Stimulated activated CD8-positive, alpha-beta memory T cell treated with anti-CD3 and anti-CD28 coated beads, Interleukin-12 subunit alpha, Interleukin-12 subunit beta, amount 100 ng/mL, for 4 hours (primary cell): ENCODE data around the gene RNF39.
"Not testable (repeated sequence)": the region's sequence is repeated elsewhere in the genome, so short reads cannot be mapped to it uniquely, and the experiment has no call there.

Experiments
- DNase-seq: peaks from one replicate; pipeline ENCODE4 v3.0.0-alpha.2; 2020; ENCODE audit warnings: low read depth

RNF39 gene

DNA sequence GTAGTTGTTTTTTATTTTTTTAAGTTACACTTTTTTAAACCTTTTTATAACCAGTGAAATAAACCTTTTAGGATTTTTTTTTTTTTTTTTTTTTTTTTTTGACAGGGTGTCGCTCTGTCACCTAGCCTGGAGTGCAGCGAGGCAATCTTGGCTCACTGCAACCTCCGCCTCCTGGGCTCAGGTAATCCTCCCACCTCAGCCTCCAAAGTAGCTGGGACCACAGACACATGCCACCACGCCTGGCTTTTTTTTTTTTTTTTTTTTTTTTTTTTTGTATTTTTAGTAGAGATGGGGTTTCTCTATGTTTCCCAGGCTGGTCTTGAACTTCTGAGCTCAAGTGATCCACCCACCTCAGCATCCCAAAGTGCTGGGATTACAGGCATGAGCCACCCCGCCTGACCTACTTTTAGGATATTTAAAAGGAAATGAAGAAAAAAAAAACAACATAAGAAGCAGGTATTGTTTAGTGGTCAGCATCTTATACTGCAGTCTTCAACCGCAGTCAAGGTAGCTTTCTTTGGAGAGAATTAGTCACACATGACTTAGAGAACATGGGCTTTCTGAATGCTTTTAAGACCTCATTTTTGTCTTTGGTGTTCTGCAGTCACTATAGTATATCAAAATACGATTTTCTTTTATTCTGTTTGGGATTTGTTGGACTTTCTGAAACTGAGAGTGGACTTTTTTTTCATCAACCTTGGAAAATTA is 12.9 kb downstream of the RNF39 start:
- no peak for DNase-seq

DNA sequence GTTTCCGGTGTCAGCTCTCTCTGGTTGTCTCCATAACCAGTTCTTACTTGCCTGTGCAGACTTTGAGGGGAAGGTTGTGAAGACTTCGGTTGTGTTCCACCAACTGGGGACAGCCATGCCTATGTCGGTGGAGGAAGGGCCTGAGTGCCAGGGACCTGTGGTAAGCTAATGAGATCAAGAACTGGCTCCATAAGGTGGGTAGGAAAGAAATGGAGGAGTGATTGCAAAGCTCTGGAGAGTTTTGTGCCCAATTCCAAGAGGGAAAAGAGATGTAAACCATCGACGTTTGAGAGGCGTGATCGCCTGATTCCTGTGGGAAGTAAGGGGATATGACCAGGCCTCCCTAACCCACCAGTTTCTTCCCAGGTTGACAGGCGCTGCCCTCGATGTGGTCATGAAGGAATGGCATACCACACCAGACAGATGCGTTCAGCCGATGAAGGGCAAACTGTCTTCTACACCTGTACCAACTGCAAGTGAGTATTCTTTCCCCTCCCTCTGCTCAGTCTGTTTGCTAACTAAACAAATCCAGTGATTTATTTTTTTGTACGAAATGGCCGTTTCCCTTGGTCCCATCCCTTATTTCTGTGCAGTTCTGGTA is 13.6 kb downstream of the RNF39 start:
- no peak for DNase-seq

DNA sequence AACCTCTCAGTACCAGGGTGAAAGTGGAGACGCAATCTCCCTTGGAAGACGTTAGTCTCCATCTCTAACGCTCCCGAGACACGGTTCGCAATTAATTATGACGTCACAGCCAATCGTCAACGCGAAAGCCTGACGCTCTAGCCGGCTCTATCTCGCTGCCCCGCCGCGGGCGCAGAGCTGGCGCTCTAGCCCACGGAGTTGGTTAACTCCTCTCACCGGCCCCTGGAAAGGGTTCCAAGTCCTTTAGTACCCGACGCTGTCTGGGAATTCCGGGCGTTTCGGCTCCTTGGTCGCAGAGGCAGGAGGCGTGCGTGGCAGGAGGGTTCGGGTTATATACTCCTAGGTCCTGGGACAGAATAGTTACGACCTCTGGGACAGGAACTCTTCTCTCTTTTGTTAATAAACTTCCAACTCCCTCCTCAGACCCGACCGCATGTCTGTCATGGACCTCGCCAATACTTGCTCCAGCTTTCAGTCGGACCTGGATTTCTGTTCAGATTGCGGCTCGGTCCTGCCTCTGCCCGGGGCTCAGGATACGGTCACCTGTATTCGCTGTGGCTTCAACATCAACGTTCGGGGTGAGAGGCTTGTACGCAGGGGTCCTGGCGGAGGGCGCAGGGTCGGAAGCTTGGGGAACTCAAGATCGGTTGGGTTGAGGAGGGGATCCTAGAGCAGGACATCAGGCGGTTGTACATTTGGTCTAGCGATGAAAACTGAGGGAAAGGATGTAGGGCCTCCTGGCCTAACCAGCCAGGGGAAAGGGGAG is 14.3 kb downstream of the RNF39 start, which contains the start of gene POLR1H:
Gene POLR1H, plus strand, starts transcription at position 174 of the 766 bp plus-strand sequence. Its CDS starts 260 bp downstream, at position 434.
- DNase-seq, result peak; percentile 76

DNA sequence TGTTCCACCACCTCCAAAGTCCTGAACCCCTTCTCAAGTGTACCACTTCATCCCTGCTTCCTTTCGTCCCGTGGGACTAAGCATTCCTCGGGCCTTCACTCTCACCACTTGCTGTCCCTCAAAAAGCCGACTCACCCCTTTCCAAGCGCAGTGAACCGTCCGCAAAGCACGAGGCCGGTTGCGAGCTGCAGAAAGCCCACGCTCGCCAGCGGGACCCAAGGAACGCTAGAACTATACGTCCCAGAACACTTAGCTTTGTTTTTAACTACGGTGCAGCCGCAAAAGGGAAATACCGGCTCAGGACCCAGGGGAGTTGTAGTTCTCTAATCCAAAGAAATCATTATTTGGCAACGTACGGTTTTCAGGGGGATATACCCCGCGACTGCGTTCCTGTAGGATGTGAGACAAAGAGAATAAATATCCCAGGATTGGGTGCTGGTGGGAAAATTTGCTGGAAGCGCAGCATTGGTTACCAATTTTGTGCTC is 14.9 kb downstream of the RNF39 start:
- no peak for DNase-seq

DNA sequence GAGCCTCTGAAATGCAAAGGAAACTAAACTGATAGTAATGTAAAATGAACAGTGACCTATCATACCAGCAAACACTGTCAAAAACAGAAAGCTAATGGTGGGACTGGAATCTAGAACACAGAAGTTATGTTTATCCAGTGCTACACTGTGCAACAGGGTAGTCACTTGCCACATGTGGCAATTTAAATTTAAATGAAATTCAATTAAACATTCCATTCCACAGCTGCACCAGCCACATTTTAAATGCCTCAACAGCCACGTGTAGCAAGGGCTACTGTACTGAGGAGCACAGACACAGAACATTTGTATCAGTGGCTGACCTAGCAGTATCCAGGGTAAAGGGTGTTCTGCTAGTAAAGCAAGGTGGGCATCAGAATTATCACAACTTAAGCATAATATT is 20.1 kb downstream of the RNF39 start:
- no peak for DNase-seq

DNA sequence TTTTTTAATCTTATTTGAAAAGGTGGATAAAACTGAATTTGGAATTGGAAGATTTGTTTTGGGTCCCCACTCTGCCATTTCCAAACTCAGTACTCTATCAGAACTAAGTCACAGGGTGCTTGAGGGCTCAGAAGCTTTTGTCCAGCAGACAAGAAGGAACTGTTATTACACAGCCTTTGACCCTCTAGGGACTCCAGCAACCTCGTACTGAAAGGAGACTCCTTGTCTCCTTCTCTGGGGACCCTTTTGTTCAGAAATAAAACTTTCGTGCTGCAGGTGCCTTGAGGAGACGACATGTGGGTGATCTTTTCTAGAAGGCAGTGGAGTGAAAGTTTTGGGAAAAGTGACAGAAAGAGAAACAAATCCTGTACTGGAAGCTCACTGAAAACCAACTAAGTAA is 21.9 kb downstream of the RNF39 start:
- no peak for DNase-seq

DNA sequence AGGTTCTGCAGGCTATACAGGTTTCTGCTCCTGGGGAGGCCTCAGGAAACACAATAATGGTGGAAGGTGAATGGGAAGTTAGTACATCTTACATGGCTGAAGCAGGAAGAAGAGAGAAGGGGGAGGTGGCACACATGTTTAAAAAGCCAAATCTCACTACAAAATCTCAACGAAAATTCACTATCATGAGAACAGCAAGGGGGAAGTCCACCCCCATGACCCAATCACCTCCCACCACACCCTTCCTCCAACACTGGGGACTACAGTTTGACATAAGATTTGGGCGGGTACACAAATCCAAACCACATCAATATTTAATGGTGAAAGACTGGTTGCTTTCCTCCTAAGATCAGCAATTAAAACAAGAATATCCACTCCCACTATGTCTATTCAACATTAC is 28.3 kb downstream of the RNF39 start:
- no peak for DNase-seq

DNA sequence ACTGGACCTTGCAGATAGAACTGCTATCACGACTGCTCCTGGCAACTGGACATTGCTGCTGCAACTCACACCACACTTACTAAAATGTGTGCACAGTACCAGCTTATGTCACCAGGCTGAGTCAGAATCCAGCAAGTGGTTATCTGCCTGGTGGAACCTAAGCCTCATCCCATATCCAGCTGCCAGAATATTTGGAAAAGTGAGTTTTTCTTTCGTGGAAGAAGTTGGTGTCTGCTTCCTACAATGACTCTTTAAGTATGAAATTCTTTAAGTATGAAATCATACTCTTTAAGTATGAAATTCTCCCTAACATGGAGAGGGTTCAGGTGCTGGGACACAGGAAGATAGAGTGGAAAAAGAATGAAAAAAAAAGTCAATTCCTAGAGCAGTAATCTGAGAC is 30.9 kb downstream of the RNF39 start:
- no peak for DNase-seq

DNA sequence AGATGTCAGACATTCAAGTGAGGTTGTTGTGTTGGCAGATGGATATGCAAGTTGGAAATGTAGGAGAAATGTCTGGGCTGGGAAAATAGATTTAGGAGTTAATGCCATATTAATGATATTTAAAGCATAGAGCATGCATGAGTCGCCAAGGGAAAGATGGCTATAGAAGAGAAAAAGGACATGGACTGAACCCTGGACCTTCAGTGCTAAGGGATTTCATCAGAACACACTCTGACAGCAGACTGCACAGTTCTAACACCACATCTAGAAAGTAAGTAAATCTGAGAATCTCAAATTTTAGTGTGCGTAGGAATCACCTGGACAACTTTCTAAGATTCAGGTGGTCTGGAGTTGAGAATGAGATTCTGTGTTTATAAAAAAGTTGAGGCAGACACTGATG is 31.8 kb downstream of the RNF39 start:
- no peak for DNase-seq

DNA sequence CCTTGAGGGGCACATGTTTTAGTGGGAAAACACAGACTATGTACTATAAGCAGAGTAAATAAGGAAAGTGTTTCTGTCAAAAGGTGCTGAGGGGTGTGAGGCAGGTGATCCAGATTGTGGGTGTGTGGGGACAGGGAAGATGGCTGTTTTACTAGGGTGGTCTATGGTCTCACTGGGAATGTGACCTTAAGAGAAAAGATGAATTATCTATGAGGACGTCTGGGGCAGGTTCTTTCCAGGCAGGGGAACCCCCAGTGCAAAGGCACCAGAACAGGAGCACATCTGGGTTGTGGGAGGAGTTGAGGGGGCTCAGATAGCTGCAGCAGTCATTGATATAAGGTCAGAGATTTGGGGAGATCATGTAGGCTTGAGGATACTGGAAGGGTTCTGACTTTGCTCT is 32.7 kb downstream of the RNF39 start:
- DNase-seq, result no peak

DNA sequence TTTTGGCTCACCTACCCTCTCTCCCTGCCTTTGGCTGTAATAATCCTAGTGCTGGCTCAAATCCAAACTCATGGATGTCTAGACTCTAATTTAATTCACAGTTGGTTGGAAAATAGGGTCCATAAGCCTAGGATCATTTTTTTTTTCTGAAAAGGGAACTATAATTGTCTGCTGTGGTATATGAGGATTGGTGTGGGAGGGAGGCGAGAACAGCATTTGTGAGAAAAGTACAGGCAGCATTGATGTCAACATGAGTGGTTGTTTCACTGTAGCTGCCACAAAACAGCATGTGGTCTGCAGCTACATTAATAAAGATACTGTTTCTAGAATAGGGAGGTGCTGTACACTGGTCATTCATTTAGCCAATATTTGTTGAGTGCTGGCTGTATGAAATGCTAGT is 33.1 kb downstream of the RNF39 start:
- no peak for DNase-seq

DNA sequence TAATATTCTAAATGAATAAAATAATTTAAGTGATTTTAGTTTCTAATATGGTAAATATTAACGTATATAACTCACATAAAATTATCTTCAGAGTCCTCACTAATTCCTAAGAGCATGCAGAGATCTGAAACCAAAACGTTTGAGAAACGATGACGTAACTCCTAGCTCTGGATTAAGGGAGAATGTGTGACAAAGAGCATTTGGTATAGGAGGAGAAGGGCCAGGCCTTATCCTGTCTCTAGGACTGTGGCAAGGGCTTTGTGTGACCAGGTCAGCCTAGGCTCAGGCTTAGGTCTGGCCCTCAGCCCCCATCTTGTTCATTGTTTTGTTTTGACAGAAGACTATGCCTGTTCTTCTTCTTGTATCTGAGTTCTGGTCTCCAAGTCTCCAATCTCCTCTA is 33.7 kb downstream of the RNF39 start:
- no peak for DNase-seq

DNA sequence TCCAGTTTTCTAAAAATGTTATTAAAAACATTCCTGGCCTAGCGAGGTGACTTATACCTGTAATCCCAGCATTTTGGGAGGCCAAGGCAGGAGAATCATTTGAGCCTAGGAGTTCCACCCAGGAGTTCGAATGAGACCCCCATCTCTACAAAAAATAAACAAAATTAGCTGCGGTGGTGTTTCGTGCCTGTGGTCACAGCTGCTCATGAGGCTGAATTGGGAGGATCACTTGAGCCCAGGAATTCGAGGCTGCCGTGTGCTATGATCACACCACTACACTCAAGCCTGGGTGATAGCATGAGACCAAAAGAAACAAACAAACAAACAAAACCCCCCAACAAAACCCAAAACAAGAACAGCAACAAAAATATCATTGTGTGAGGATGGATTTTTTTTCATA is 34.3 kb downstream of the RNF39 start:
- no peak for DNase-seq

DNA sequence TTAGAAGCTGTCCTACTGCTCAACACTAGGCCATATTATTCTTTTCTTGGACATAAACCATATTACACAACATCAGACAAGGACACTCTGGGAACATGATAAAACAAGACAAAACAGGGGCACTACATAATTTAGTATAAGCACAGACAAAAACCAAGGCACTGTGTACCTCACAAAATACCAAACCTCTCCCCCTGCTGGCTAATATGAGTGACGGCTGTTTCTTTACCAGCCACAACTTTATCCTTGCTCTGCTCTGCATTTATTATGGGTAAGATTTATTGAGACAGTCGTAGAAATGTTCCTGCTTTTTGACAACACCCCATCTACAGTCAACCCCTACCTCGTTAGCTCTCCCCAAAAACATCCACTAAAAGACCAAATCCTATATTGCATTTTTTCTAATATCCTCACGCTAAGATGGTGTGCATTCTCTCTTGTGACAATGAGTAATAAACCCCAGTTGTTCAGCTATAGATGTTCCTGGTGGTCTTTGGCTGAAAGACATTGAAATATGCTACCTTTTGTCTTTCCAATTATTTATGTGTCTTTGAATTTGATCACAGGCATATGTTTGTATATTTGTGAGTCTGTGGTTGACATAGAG is 38.3 kb downstream of the RNF39 start:
- DNase-seq, result no peak

DNA sequence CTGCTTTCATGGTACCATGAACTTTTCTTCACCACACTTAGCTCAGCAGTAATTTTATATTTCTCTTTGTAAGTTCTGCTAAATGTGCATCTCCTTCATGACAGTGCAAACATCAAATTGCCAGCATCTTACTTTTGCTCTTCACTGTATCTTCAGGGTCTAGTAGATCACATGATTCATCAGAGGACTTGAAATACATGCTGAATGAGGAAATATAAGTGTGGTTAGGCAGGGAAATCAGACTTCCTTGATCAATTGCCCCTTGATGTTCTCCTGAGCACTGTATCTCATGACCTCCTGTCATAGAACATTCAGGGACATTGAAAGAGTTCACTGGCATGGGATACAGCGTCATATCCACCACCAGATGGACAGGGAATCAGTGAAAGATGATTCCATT is 39.8 kb downstream of the RNF39 start:
- DNase-seq, result no peak

DNA sequence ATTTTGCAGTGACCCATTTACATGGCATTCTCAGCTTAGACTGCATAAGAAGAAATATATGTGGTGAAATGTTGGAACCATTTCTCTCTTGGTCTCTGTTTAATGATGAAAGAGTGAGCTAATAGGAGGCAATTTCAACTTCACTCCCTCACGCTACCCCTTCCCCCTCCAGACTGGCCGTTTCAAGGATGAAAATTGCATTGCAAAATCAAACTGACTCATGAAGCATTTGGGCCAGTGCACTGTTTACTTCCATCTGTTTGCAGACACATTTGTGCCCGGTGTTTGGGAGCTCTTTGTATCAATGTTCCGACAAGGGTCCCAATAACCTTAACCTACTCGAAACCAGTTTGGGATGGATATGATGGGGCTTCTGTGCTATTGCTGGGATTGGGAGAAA is 42.1 kb downstream of the RNF39 start:
- DNase-seq, result not testable (repeated sequence)

DNA sequence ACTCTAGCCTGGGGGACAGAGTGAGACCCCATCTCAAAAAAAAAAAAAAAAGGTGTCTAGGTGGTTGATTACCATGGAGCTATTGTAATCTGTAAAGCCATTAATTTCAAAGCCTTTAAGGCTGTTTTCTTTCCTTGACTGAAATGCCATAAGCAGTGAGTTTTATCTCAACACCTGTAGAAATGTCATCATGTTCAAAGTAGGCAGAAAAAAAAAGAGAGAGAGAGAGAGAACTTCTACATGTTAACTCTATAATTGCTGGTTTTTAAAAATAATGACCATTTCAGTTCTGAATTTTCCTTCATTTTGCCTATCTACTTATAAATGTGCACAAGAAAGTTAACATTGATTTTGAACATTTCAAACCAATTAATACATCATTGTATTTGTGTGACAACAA is 44.2 kb downstream of the RNF39 start:
- no peak for DNase-seq

DNA sequence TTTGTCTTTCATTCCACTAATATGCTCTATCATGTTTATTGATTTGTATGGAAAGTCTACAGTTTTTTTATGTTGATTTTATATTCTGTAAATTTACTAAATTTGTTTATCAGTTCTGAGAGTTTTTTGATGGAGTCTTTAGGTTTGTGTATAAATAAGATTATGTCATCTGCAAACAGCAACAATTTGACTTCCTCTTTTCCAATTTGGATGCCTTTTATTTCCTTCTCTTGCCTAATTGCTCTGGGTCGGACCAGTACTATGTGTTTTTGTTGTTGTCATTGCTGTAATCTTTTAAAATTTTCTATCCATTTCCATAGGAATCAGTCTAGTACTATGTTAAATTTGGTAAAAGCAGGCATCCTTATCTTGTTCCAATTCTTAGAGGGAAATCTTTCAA is 46.0 kb downstream of the RNF39 start:
- no peak for DNase-seq

DNA sequence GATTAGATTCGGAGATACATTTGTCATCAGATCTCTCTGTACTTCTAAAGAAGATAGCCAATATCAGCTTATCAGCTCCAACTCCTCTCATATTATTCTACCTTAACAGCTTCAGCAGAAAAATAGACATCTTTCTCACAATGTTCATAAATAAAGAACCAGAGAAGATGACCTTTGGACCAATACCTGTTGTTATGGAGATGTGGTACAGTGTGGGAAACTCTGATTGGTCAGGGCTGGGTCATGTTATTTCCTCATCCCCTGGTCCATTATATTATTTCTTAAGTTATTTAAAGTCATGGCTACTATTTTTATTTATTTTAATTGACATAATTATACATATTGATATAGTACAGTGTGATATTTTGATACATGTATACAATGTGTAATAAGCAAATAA is 50.4 kb downstream of the RNF39 start:
- no peak for DNase-seq

DNA sequence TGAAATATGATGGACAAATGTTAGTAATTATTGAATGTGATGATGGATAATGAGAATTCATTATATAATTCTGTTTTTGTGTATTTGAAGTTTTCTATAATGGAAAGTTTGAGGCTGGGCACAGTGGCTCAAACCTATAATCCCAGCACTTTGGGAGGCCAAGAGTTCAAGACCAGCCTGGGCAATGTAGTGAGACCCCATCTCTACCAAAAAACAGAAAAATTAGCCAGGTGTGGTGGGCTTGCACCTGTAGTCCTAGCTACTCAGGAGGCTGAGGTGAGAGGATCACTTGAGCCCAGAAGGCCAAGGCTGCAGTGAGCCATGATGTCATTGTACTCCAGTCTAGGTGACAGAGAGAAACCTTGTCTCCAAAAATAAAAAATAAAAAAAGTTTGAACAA is 52.9 kb downstream of the RNF39 start:
- not testable (repeated sequence) for DNase-seq

DNA sequence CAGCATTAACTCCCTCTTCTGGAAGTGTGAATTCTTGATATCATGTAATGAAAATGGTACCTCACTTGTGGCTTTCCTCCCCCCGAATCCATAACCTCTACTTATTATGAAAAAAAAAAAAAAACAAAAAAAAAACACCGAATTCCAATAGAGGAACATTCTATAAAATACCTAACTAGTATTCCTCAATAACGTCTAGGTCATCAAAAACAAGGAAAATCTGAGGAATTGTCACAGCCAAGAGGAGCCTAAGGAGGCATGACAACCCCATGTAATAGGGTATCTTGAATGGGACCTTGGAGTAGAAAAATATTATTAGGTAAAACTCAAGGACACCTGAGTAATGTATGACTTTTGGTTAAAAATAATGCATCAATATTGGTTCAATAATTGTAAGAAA is 53.4 kb downstream of the RNF39 start:
- no peak for DNase-seq

DNA sequence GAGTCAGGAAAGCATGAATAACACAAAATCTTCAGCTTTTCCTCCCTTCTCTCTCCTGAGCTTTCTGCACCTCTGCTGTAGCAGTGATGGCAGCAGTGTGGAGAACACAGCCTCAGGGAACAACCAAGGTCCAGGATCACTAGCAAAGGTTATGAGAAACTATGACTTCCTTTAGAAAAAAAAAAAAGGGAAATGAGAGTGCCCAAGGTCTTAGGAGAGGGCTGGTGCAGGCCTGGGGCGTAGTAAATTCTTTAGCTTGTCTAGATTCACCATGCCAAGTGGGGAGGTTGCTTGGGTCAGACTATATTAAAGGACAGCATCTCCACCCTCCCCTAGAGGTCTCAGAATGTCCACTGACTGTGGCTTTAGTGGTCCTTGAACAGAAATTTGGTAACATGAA is 54.9 kb downstream of the RNF39 start:
- DNase-seq, result no peak
